ENCODE results near the gene PRR22.

DNA sequence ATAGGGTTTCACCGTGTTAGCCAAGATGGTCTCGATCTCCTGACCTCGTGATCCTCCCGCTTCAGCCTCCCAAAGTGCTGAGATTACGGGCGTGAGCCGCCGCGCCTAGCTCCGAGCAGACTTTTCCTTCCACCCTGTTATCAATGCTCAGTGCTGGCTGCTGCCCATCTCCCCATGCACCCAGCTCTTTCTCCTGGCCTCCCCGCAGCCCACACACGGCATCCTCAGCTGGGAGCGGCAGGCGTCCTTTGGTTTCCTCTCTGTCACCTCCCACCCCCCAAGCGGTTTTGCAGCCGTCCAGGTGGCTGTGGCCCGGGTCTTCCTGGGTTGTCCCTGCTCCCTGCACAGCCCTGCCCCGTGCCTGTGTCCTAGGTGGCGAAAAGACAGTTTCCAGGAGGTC lies 12.1 kb downstream of the PRR22 start:
- TF ChIP-seq POLR2AphosphoS5 (IDR thresholded peaks at IDR 0.05) (no peak), EP300 (IDR thresholded peaks at IDR 0.05) (no peak), CTCF (IDR thresholded peaks at IDR 0.05) (no peak), POLR2A (IDR thresholded peaks at IDR 0.05) (no peak)

All from suprapubic skin (tissue), 4 donors.